Retinal pigment epithelial cell (primary cell): ENCODE results near the gene GCHFR.

Source experiments
- DNase-seq: peaks from one replicate; pipeline ENCODE4 v3.0.0-alpha.2; 2010; ENCODE audit warnings: low read depth
- H3K4me3 ChIP-seq: 2 replicates; pipeline ENCODE4 v1.5.1; 2011; ENCODE audit warnings: mild to moderate bottlenecking, low read length, control low read depth, moderate library complexity
- TF ChIP-seq, protein P1 (sequence below): conservative IDR thresholded peaks from 2 replicates; pipeline ENCODE4 v1.5.1; 2011; ENCODE audit warnings: low read depth, low read length, control low read depth, inconsistent platforms

Gene GCHFR

DNA sequence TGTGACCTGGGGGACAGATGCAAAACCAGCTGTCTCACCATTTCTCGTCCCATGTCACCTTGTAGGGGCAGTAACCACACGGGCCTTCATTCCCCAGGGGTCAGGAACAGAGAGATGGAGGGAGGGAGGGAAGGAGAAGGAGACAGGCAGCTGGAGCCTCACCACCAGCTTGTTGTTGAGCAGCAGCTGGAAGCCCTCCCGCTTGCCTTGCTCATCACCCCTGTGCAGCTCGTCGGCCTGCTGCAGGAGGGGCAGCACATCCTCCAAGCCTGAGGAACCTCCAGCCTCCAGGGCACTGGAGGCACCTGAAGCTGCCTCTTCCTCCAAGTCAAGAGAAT is 19.1 kb upstream of the GCHFR start:
- TF ChIP-seq, protein P1, sequence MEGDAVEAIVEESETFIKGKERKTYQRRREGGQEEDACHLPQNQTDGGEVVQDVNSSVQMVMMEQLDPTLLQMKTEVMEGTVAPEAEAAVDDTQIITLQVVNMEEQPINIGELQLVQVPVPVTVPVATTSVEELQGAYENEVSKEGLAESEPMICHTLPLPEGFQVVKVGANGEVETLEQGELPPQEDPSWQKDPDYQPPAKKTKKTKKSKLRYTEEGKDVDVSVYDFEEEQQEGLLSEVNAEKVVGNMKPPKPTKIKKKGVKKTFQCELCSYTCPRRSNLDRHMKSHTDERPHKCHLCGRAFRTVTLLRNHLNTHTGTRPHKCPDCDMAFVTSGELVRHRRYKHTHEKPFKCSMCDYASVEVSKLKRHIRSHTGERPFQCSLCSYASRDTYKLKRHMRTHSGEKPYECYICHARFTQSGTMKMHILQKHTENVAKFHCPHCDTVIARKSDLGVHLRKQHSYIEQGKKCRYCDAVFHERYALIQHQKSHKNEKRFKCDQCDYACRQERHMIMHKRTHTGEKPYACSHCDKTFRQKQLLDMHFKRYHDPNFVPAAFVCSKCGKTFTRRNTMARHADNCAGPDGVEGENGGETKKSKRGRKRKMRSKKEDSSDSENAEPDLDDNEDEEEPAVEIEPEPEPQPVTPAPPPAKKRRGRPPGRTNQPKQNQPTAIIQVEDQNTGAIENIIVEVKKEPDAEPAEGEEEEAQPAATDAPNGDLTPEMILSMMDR, result no peak
- H3K4me3 ChIP-seq, result no peak overlapping the region
- DNase-seq, result no peak

GRCh38 chr15:40746916-40747418 is 16.9 kb upstream of the GCHFR start:
- no peak for DNase-seq
- no peak overlapping the region for H3K4me3 ChIP-seq
- TF ChIP-seq, protein P1, result no peak

GRCh38 chr15:40747685-40748631 is 15.9 kb upstream of the GCHFR start:
- no peak overlapping the region for H3K4me3 ChIP-seq
- no peak for DNase-seq
- TF ChIP-seq, protein P1, result no peak

- no peak for DNase-seq
- TF ChIP-seq, protein P1, result no peak
- no peak overlapping the region for H3K4me3 ChIP-seq
Observed at GRCh38 chr15:40749151-40749630, 14.7 kb upstream of the GCHFR start.

GRCh38 chr15:40750885-40751284 is 13.0 kb upstream of the GCHFR start:
- DNase-seq, result no peak
- H3K4me3 ChIP-seq, result no peak overlapping the region
- TF ChIP-seq, protein P1, result no peak

GRCh38 chr15:40751745-40752144 is 12.1 kb upstream of the GCHFR start:
- no peak for DNase-seq
- H3K4me3 ChIP-seq, result no peak overlapping the region
- TF ChIP-seq, protein P1, result no peak

DNA sequence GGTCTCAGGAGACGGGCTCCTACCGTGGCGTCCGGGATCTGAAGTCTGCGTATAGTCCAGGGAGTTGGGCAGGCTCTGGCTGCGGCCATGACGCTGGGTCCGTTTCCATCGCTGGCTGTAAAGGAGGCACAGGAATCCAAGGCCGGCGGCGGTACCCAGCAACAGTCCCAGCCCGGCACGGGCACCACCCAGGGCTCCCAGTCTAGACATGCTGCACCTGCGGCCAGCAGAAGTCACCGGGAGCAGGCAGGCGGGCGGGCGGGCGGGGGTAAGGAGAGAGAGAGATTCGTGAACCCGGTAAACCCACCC is 9.3 kb upstream of the GCHFR start:
- H3K4me3 ChIP-seq, result peak overlapping the region; percentile 95
- TF ChIP-seq, protein P1, result no peak
- DNase-seq, result no peak
